HepG2 (cell line): Measurements from ENCODE around the gene DIP2C. TPM values are rescaled to one million over a fixed set of nuclear protein-coding genes. Genes with fewer than 3 reads are reported as not detected.

ENCODE experiments used
- ATAC-seq: fragments of 200-7000 bp; cut with Tn5 transposase; 3 replicates; pipeline ENCODE4 v1.9.1; 2020; ENCODE audit warnings: mild to moderate bottlenecking, moderate library complexity
- BruUV-seq: library from RNA; stranded (reverse); fragments of 400-500 nt; replicated peaks from 2 replicates; lab custom pipeline; 2021; lab: Mats Ljungman, UMichigan
- CTCF ChIA-PET: fragments of 300-600 bp; formaldehyde crosslinking; extraction: SDS; loops from one replicate; lab custom pipeline; 2021; ENCODE audit warnings: low total read pairs, inconsistent platforms, low intra/inter-chr PET ratio; lab: Yijun Ruan, JAX
- POLR2A ChIA-PET: fragments of 350-600 bp; sonication (Branson Sonifier 250); formaldehyde crosslinking; loops from one replicate; lab custom pipeline; 2020; ENCODE audit warnings: antibody characterized with exemption, inconsistent platforms; lab: Yijun Ruan, JAX
- DNase-seq: peaks from one replicate; pipeline ENCODE4 v3.0.0-alpha.2; 2015; ENCODE audit warnings: low spot score
- FAIRE-seq: peaks from 3 replicates; lab custom pipeline; 2011; peaks lifted over from hg19 to GRCh38; lab: Jason Lieb, UNC
- H2AFZ ChIP-seq: one replicate; pipeline ENCODE4 v1.6.1; 2011; ENCODE audit warnings: low read length, inconsistent platforms
- H3K27ac ChIP-seq: fragments of 300-600 bp; 3 replicates; pipeline ENCODE4 v1.8.0; 2011; ENCODE audit warnings: mixed run types, mild to moderate bottlenecking, mixed read lengths, low read length, inconsistent platforms; ENCODE audit not compliant: insufficient read depth; ENCODE audit errors: extremely low read length
- H3K27me3 ChIP-seq, 2 experiments: fragments of 200-600 bp in 1 of 2; 2 replicates in 1 of 2; 3 replicates in 1 of 2; pipeline versions ENCODE4 v1.6.0 to v1.8.0; 2011; ENCODE audit warnings: low read length in 2 of 2, mild to moderate bottlenecking in 2 of 2, moderate library complexity in 2 of 2, inconsistent platforms in 1 of 2; ENCODE audit not compliant: insufficient read depth in 2 of 2, control insufficient read depth in 1 of 2
- H3K36me3 ChIP-seq, 2 experiments: fragments of 200-600 bp in 1 of 2; replicated peaks in 1 of 2; 2 replicates in 1 of 2; 3 replicates in 1 of 2; pipeline versions ENCODE4 v1.5.1 to v1.8.0; 2011; ENCODE audit warnings: low read length in 2 of 2, inconsistent platforms in 1 of 2; ENCODE audit not compliant: insufficient read depth in 2 of 2, control insufficient read depth in 1 of 2
- H3K4me1 ChIP-seq: 2 replicates; pipeline ENCODE4 v1.5.1; 2012; ENCODE audit warnings: low read length, inconsistent platforms; ENCODE audit not compliant: insufficient read depth
- H3K4me2 ChIP-seq: 2 replicates; pipeline ENCODE4 v1.6.0; 2011; ENCODE audit warnings: low read depth, low read length, inconsistent platforms
- H3K4me3 ChIP-seq, 3 experiments: fragments of 200-600 bp in 1 of 3; sonication (generic), shearing (Covaris generic) in 1 of 3; replicated peaks in 1 of 3; 2 replicates each; pipeline ENCODE4 v1.5.1; 2011 to 2016; ENCODE audit warnings: low read length in 3 of 3, inconsistent platforms in 2 of 3, low read depth in 2 of 3, mild to moderate bottlenecking in 2 of 3, control low read depth in 1 of 3, mixed read lengths in 1 of 3; ENCODE audit not compliant: insufficient read depth in 1 of 3
- H3K79me2 ChIP-seq: one replicate; pipeline ENCODE4 v1.6.1; 2011; ENCODE audit warnings: low read length, inconsistent platforms; ENCODE audit not compliant: insufficient read depth
- H3K9ac ChIP-seq: 2 replicates; pipeline ENCODE4 v1.6.0; 2011; ENCODE audit warnings: mild to moderate bottlenecking, low read depth, low read length, inconsistent platforms; ENCODE audit not compliant: insufficient read depth
- H3K9me3 ChIP-seq: 2 replicates; pipeline ENCODE4 v1.5.1; 2012; ENCODE audit warnings: mild to moderate bottlenecking, low read length
- H4K20me1 ChIP-seq: 2 replicates; pipeline ENCODE4 v1.6.0; 2011; ENCODE audit warnings: inconsistent platforms, mild to moderate bottlenecking, low read length, moderate library complexity; ENCODE audit not compliant: insufficient read depth
- AFF4 ChIP-seq: sonication (generic); formaldehyde crosslinking; IDR thresholded peaks from 2 replicates; pipeline ENCODE4 v1.4.0; 2020; ENCODE audit warnings: missing genetic modification reagents
- BCL6 ChIP-seq: IDR thresholded peaks from 2 replicates; pipeline ENCODE4 v1.6.1; 2016; ENCODE audit warnings: missing genetic modification reagents, missing compliant biosample characterization
- JUND ChIP-seq: sonication (generic); formaldehyde crosslinking; IDR thresholded peaks from 2 replicates; pipeline ENCODE4 v1.8.0; 2022; ENCODE audit warnings: mild to moderate bottlenecking, missing genetic modification reagents
- MBNL3 ChIP-seq: fragments of 250-450 bp; sonication (Bioruptor Pico); conservative IDR thresholded peaks from 2 replicates; pipeline ENCODE4 v1.8.0; 2022; ENCODE audit warnings: mild to moderate bottlenecking, inconsistent platforms
- PAWR ChIP-seq: sonication (generic); formaldehyde crosslinking; IDR thresholded peaks from 2 replicates; pipeline ENCODE4 v1.4.0; 2020; ENCODE audit warnings: missing genetic modification reagents, mild to moderate bottlenecking, borderline replicate concordance
- ZNF264 ChIP-seq: sonication (generic); formaldehyde crosslinking; IDR thresholded peaks from 2 replicates; pipeline ENCODE4 v1.4.0; 2020; ENCODE audit warnings: missing genetic modification reagents
- ZNF484 ChIP-seq: sonication (generic); formaldehyde crosslinking; IDR thresholded peaks from 2 replicates; pipeline ENCODE4 v1.5.1; 2020; ENCODE audit warnings: mild to moderate bottlenecking, low read depth, missing genetic modification reagents, borderline replicate concordance
- ZNF496 ChIP-seq: sonication (generic); formaldehyde crosslinking; IDR thresholded peaks from 2 replicates; pipeline ENCODE4 v1.8.1; 2023; ENCODE audit warnings: mild to moderate bottlenecking, moderate library complexity, missing genetic modification reagents; ENCODE audit not compliant: insufficient replicate concordance
- ZNF710 ChIP-seq: sonication (generic); formaldehyde crosslinking; IDR thresholded peaks from 2 replicates; pipeline ENCODE4 v1.5.0; 2020; ENCODE audit warnings: mild to moderate bottlenecking, missing genetic modification reagents, borderline replicate concordance
- WGBS: methylation state at CpG from one replicate; pipeline ENCODE4 v1.1.6; 2017; ENCODE audit warnings: low lambda C conversion rate; 5-methylcytosine and 5-hydroxymethylcytosine counted together
- in situ Hi-C: cut with HindIII; loops from 2 replicates; pipeline ENCODE4 v1.10.0; 2017; ENCODE audit warnings: low pct_unique_long_range_greater_than_20kb; ENCODE audit not compliant: extremely low pct_ligation_motif_present
- intact Hi-C: fragments of 100-400 bp; cut with micrococcal nuclease; formaldehyde crosslinking; loops from one replicate; pipeline ENCODE4 v1.10.0; 2022; ENCODE audit not compliant: unreplicated experiment
- polyA plus RNA-seq, 8 experiments: library from polyadenylated mRNA; depleted of rRNA in 3 of 8; stranded (reverse) in 7 of 8; unstranded in 1 of 8; fragments of >200 nt; fragmentation: Illumina TruSeq in 4 of 8; extraction: Trizol in 4 of 8; gene quantifications; 2 replicates each; pipeline versions ENCODE4 v1.2.1 to v1.2.3, GENCODE V29; 2011 to 2016; ENCODE audit warnings: low read depth in 4 of 8, missing spikeins in 1 of 8, mixed read lengths in 1 of 8; ENCODE audit not compliant: insufficient read depth in 1 of 8
- total RNA-seq, 5 experiments: library from RNA; depleted of rRNA; stranded (reverse); fragments of >200 nt; fragmentation: Illumina TruSeq; extraction: Trizol; gene quantifications; 2 replicates each; pipeline ENCODE4 v1.2.3, GENCODE V29; 2016; ENCODE audit warnings: low read depth in 1 of 5
- TF ChIP-seq, protein P1 (sequence below): sonication (generic); formaldehyde crosslinking; IDR thresholded peaks from 2 replicates; pipeline ENCODE4 v1.9.0; 2021; ENCODE audit warnings: missing genetic modification reagents, mild to moderate bottlenecking, borderline replicate concordance

The DIP2C gene
- total and polyA plus RNA-seq, 2 of the 13 experiments (the other 11 are each of a cell fraction or from before 2014, with no cell fraction given): 2.2 to 2.7 TPM

DNA sequence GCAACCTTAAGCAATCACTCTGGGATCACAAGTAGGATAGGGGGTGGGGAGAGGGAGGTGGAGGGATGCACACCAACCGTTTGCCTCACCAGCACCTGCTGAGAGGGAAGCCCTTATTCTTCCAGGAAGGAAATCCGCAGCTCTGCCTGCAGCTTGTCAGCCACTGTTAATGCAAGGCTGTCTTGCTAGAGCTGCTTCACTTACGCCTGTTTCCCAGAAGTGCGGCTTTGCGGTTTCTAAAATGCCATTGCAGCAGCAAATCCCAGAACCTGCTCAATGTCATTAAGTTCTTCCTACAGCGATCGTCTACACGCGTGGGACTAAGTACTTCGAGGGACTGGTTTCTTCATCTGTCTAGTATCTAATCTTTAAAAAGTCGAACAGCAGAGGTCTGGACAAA, 363.1 kb downstream of the DIP2C start (continued):
- TF ChIP-seq ZNF710 (CRISPR knock-in tag): no peak

DNA sequence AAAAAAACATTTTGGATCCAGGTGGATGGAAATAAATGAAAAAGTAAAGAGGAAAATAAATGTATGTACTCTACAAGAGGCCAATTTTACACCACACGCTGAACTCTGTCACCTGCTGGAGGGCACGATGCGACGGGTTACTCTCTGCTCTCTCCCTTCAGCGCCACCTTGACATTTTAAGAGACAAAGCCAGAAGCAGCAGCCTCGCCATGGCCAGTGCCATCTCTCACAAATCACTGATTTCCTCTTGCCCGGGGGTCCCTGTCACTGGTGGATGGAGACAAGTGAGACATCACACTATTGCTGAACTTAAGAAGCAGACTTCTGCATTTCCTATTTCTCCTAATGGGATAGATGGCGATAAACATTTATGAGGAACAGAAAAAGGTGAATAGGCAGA, 364.2 kb downstream of the DIP2C start:
- CTCF ChIA-PET: no interaction called here
- no peaks in the 10 kb centered on the region for H3K9me3 ChIP-seq
- FAIRE-seq: no peak
- no peak overlapping the region for H3K4me3 ChIP-seq
- no peaks in the 10 kb centered on the region for H3K79me2 ChIP-seq
- ATAC-seq: no peak
- no peaks in the 10 kb centered on the region; a peak in 1 of 5 replicates for H3K27me3 ChIP-seq
- H3K4me1 ChIP-seq: peaks cover 29% of the 10 kb centered on the region
- in situ Hi-C loops (no loop called here), intact Hi-C loops (no loop called here)
- no peak for DNase-seq
- H3K36me3 ChIP-seq: no peaks in the 10 kb centered on the region; a peak in 2 of 5 replicates
- H4K20me1 ChIP-seq: no peaks in the 10 kb centered on the region
- WGBS: 96% methylated on average over 8 of the region's 8 CpGs
- H3K9ac ChIP-seq: no peak overlapping the region
- no peak overlapping the region for H3K27ac ChIP-seq
- H3K4me2 ChIP-seq: no peak overlapping the region
- POLR2A ChIA-PET: no interaction called here
- no peak overlapping the region for H2AFZ ChIP-seq
- no TSS peak for BruUV-seq
- no peak for TF ChIP-seq ZNF496 (CRISPR knock-in tag)

GRCh38 chr10:324593-324992, 364.9 kb downstream of the DIP2C start:
- FAIRE-seq (no peak), ATAC-seq (no peak), DNase-seq (no peak)
- no peak overlapping the region for H2AFZ ChIP-seq
- no peaks in the 10 kb centered on the region; a peak in 2 of 5 replicates for H3K36me3 ChIP-seq
- no peak overlapping the region for H3K4me3 ChIP-seq
- H3K4me2 ChIP-seq: no peak overlapping the region
- H4K20me1 ChIP-seq: no peaks in the 10 kb centered on the region
- 92% methylated on average over 15 of the region's 15 CpGs for WGBS
- no TSS peak for BruUV-seq
- H3K79me2 ChIP-seq: no peaks in the 10 kb centered on the region
- H3K27me3 ChIP-seq: no peaks in the 10 kb centered on the region; a peak in 1 of 5 replicates
- ChIA-PET POLR2A (no interaction called here), CTCF (no interaction called here)
- H3K27ac ChIP-seq: no peak overlapping the region
- TF ChIP-seq MBNL3 (CRISPR knock-in tag) (no peak), PAWR (no peak), ZNF484 (CRISPR knock-in tag) (no peak), BCL6 (CRISPR knock-in tag) (no peak), ZNF264 (CRISPR knock-in tag) (no peak), JUND (CRISPR knock-in tag) (no peak), AFF4 (CRISPR knock-in tag) (no peak)
- TF ChIP-seq, protein P1, sequence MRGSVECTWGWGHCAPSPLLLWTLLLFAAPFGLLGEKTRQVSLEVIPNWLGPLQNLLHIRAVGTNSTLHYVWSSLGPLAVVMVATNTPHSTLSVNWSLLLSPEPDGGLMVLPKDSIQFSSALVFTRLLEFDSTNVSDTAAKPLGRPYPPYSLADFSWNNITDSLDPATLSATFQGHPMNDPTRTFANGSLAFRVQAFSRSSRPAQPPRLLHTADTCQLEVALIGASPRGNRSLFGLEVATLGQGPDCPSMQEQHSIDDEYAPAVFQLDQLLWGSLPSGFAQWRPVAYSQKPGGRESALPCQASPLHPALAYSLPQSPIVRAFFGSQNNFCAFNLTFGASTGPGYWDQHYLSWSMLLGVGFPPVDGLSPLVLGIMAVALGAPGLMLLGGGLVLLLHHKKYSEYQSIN: no peak
- in situ Hi-C loops: no loop called here
- no peaks in the 10 kb centered on the region for H3K9me3 ChIP-seq
- H3K4me1 ChIP-seq: peaks cover 22% of the 10 kb centered on the region
- intact Hi-C loops: no loop called here
- H3K9ac ChIP-seq: no peak overlapping the region
